NCI-H69 (cell line): ENCODE data around the gene ZC3H7A.
"Not testable (repeated sequence)": the region's sequence is repeated elsewhere in the genome, so short reads cannot be mapped to it uniquely, and the experiment has no call there.

Experiments used
- DNase-seq: peaks from one replicate; lab custom pipeline; 2025; lab: John Stamatoyannopoulos, UW

Gene ZC3H7A

GRCh38 chr16:11799509-11800381 lies 2.7 kb upstream of the ZC3H7A start:
- DNase-seq, result no peak

GRCh38 chr16:11799017-11799381 lies 1.9 kb upstream of the ZC3H7A start:
- DNase-seq, result no peak

- DNase-seq, result peak; percentile 68
Observed at GRCh38 chr16:11797957-11798299, 870 bp upstream of the ZC3H7A start.

- peak; percentile 69 for DNase-seq
Observed at GRCh38 chr16:11796227-11797165, 562 bp downstream of the ZC3H7A start.

- DNase-seq, result no peak
Observed at GRCh38 chr16:11795887-11796226, 1.2 kb downstream of the ZC3H7A start.

- peak; percentile 23 for DNase-seq
Observed at GRCh38 chr16:11794996-11795886, 1.8 kb downstream of the ZC3H7A start.

GRCh38 chr16:11794447-11794846 lies 2.6 kb downstream of the ZC3H7A start:
- DNase-seq, result no peak

GRCh38 chr16:11793840-11794239 lies 3.2 kb downstream of the ZC3H7A start:
- DNase-seq, result peak; percentile 59

- DNase-seq, result peak; percentile 100
Observed at GRCh38 chr16:11792410-11793241, 4.4 kb downstream of the ZC3H7A start.

- DNase-seq, result peak; percentile 78
Observed at GRCh38 chr16:11791144-11791828, 5.8 kb downstream of the ZC3H7A start.

GRCh38 chr16:11788914-11789313 lies 8.1 kb downstream of the ZC3H7A start:
- DNase-seq, result no peak

- not testable (repeated sequence) for DNase-seq
Observed at GRCh38 chr16:11784980-11785599, 12.0 kb downstream of the ZC3H7A start.

GRCh38 chr16:11784381-11784780 lies 12.7 kb downstream of the ZC3H7A start:
- not testable (repeated sequence) for DNase-seq

- DNase-seq, result peak; percentile 20
Observed at GRCh38 chr16:11784038-11784369, 13.1 kb downstream of the ZC3H7A start.

- DNase-seq, result no peak
Observed at GRCh38 chr16:11783319-11784037, 13.6 kb downstream of the ZC3H7A start.

GRCh38 chr16:11781773-11782172 lies 15.3 kb downstream of the ZC3H7A start:
- peak; percentile 94 for DNase-seq

- DNase-seq, result peak; percentile 87
Observed at GRCh38 chr16:11780991-11781680, 15.9 kb downstream of the ZC3H7A start.

- no peak for DNase-seq
Observed at GRCh38 chr16:11779074-11779473, 18.0 kb downstream of the ZC3H7A start.
